Skeletal muscle satellite cell (primary cell): ENCODE measurements around the gene CMTM6.
"Not testable (repeated sequence)": the region's sequence is repeated elsewhere in the genome, so short reads cannot be mapped to it uniquely, and the experiment has no call there.

ENCODE experiments used
- H3K27me3 ChIP-seq: 2 replicates; pipeline ENCODE4 v1.7.0; 2013; ENCODE audit warnings: low read length; ENCODE audit not compliant: control insufficient read depth, insufficient read depth
- H3K36me3 ChIP-seq: 2 replicates; pipeline ENCODE4 v1.7.0; 2013; ENCODE audit warnings: mild to moderate bottlenecking, control low read depth, low read length; ENCODE audit not compliant: insufficient read depth
- H3K4me1 ChIP-seq: 2 replicates; pipeline ENCODE4 v1.7.0; 2013; ENCODE audit warnings: low read length; ENCODE audit not compliant: control insufficient read depth, insufficient read depth
- H3K4me2 ChIP-seq: 2 replicates; pipeline ENCODE4 v1.7.0; 2013; ENCODE audit warnings: mild to moderate bottlenecking, low read length
- H3K4me3 ChIP-seq: 2 replicates; pipeline ENCODE4 v1.7.0; 2013; ENCODE audit warnings: low read length
- H3K9ac ChIP-seq: 2 replicates; pipeline ENCODE4 v1.7.0; 2013; ENCODE audit warnings: mild to moderate bottlenecking, low read depth, low read length, moderate library complexity
- H3K9me3 ChIP-seq: replicated peaks from 2 replicates; pipeline ENCODE4 v1.7.0; 2013; ENCODE audit warnings: mild to moderate bottlenecking, control low read depth, low read length

CMTM6 gene

GRCh38 chr3:32462191-32462986, 40.3 kb downstream of the CMTM6 start:
- H3K9ac ChIP-seq, H3K27me3 ChIP-seq, H3K4me3 ChIP-seq, H3K9me3 ChIP-seq, H3K4me2 ChIP-seq, H3K36me3 ChIP-seq, H3K4me1 ChIP-seq: not testable (repeated sequence)

GRCh38 chr3:32460817-32461496, 41.7 kb downstream of the CMTM6 start:
- H3K36me3 ChIP-seq, H3K9me3 ChIP-seq, H3K9ac ChIP-seq, H3K4me1 ChIP-seq, H3K27me3 ChIP-seq, H3K4me2 ChIP-seq, H3K4me3 ChIP-seq: not testable (repeated sequence)

- H3K9ac ChIP-seq: no peak overlapping the region
- H3K4me1 ChIP-seq: no peaks in the 10 kb centered on the region
- H3K9me3 ChIP-seq: no peaks in the 10 kb centered on the region
- H3K36me3 ChIP-seq: no peaks in the 10 kb centered on the region
- no peaks in the 10 kb centered on the region for H3K27me3 ChIP-seq
- H3K4me2 ChIP-seq: no peak overlapping the region
- H3K4me3 ChIP-seq: no peak overlapping the region
Measured at GRCh38 chr3:32460031-32460749, 42.5 kb downstream of the CMTM6 start.

GRCh38 chr3:32459450-32459849, 43.2 kb downstream of the CMTM6 start:
- H3K27me3 ChIP-seq: no peaks in the 10 kb centered on the region
- no peaks in the 10 kb centered on the region for H3K4me1 ChIP-seq
- peaks cover 4% of the 10 kb centered on the region for H3K36me3 ChIP-seq
- H3K9me3 ChIP-seq: no peaks in the 10 kb centered on the region
- no peak overlapping the region for H3K4me2 ChIP-seq
- H3K9ac ChIP-seq: no peak overlapping the region
- H3K4me3 ChIP-seq: no peak overlapping the region

GRCh38 chr3:32457971-32458471, 44.6 kb downstream of the CMTM6 start:
- no peak overlapping the region for H3K9ac ChIP-seq
- H3K4me1 ChIP-seq: peaks cover 7% of the 10 kb centered on the region
- H3K9me3 ChIP-seq: no peaks in the 10 kb centered on the region
- H3K36me3 ChIP-seq: peaks cover 9% of the 10 kb centered on the region
- no peak overlapping the region for H3K4me2 ChIP-seq
- no peak overlapping the region for H3K4me3 ChIP-seq
- H3K27me3 ChIP-seq: no peaks in the 10 kb centered on the region

GRCh38 chr3:32456429-32457130, 46.1 kb downstream of the CMTM6 start:
- Histone ChIP-seq H3K9ac (no peak overlapping the region), H3K4me1 (peaks cover 9% of the 10 kb centered on the region), H3K27me3 (no peaks in the 10 kb centered on the region), H3K36me3 (peaks cover 12% of the 10 kb centered on the region), H3K9me3 (no peaks in the 10 kb centered on the region), H3K4me2 (no peak overlapping the region), H3K4me3 (no peak overlapping the region)

- H3K9ac ChIP-seq: no peak overlapping the region
- H3K4me2 ChIP-seq: no peak overlapping the region
- no peak overlapping the region for H3K4me3 ChIP-seq
- no peaks in the 10 kb centered on the region for H3K9me3 ChIP-seq
- H3K27me3 ChIP-seq: no peaks in the 10 kb centered on the region
- H3K36me3 ChIP-seq: peaks cover 13% of the 10 kb centered on the region
- H3K4me1 ChIP-seq: peaks cover 9% of the 10 kb centered on the region
Measured at GRCh38 chr3:32455609-32456428, 46.8 kb downstream of the CMTM6 start.

- Histone ChIP-seq H3K9ac (no peak overlapping the region), H3K4me2 (no peak overlapping the region), H3K4me3 (no peak overlapping the region), H3K9me3 (no peaks in the 10 kb centered on the region), H3K36me3 (peaks cover 13% of the 10 kb centered on the region), H3K4me1 (peaks cover 9% of the 10 kb centered on the region), H3K27me3 (no peaks in the 10 kb centered on the region)
Measured at GRCh38 chr3:32454731-32455608, 47.7 kb downstream of the CMTM6 start.

- Histone ChIP-seq H3K9ac (no peak overlapping the region), H3K4me1 (peaks cover 9% of the 10 kb centered on the region), H3K27me3 (no peaks in the 10 kb centered on the region), H3K9me3 (no peaks in the 10 kb centered on the region), H3K4me2 (no peak overlapping the region), H3K36me3 (peaks cover 13% of the 10 kb centered on the region), H3K4me3 (no peak overlapping the region)
Measured at GRCh38 chr3:32454111-32454510, 48.5 kb downstream of the CMTM6 start.

GRCh38 chr3:32453346-32453745, 49.3 kb downstream of the CMTM6 start:
- H3K9ac ChIP-seq: no peak overlapping the region
- peaks cover 13% of the 10 kb centered on the region for H3K36me3 ChIP-seq
- no peak overlapping the region for H3K4me2 ChIP-seq
- H3K27me3 ChIP-seq: no peaks in the 10 kb centered on the region
- H3K4me1 ChIP-seq: peaks cover 9% of the 10 kb centered on the region
- no peaks in the 10 kb centered on the region for H3K9me3 ChIP-seq
- no peak overlapping the region for H3K4me3 ChIP-seq
